Measurements from ENCODE around the gene PTPRB.
"Not testable (repeated sequence)": the region's sequence is repeated elsewhere in the genome, so short reads cannot be mapped to it uniquely, and the experiment has no call there.

The PTPRB gene

DNA sequence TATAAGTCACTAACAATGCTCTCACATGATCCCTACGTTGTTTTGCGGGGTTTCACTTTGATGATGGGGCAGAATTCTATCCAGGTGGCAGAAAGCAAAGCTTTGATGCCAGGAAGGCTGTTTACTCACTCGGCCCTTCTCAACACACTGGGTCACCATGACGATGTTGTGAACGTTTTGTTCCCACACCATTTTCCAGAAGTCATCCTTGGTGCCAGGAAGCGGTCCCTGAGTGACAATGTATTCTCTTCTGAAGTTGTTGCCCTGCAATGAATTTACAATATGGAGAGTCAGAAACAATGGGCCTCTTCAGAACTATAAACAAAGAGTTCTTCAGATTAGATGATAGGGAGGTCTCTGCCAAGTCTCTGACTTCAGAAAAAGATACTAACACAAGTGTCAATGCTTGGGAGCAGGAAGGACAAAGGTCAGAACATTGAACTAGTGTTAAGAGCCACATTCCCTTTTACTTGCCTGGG, 101.3 kb downstream of the PTPRB start:
- no peak for DNase-seq

DNA sequence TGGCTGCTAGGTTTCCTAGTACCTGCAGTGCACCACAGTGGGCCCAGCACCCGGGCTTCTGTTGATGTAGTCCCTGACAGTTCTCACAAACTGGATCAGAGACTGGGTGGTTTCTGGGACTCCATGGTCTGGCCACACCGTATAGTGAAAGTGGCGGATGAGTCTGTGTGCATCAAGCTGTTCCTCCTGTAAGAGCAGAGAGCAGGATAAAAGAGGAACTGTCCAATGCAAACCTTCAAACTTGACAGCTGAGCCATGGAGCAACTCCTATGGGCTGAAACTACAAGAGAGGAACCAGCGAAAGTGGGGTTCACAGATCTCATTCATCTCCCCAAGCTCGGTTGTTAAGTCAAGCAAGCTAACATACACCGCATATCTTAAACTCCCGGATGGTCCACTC, 102.8 kb downstream of the PTPRB start:
- no peak for DNase-seq

GRCh38 chr12:70529647-70530046, 107.6 kb downstream of the PTPRB start:
- no peak for DNase-seq

- DNase-seq = no peak
Observed at GRCh38 chr12:70520847-70521246, 116.4 kb downstream of the PTPRB start.

GRCh38 chr12:70513426-70513825, 123.8 kb downstream of the PTPRB start:
- DNase-seq = no peak

GRCh38 chr12:70508178-70508577, 129.1 kb downstream of the PTPRB start:
- no peak for DNase-seq

- no peak for DNase-seq
Observed at GRCh38 chr12:70507442-70507841, 129.8 kb downstream of the PTPRB start.

- no peak for DNase-seq
Observed at GRCh38 chr12:70497508-70497907, 139.7 kb downstream of the PTPRB start.

DNA sequence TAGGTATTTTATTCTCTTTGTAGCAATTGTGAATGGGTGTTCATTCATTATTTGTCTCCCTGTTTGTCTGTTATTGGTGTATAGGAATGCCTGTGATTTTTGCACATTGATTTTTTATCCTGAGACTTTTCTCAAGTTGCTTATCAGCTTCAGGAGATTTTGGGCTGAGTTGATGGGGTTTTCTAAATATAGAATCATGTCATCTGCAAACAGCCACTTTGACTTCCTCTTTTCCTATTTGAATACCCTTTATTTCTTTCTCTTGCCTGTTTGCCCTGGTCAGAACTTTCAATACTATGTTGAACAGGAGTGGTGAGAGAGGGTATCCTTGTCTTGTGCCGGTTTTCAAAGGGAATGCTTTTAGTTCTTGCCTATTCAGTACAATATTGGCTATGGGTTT, 144.3 kb downstream of the PTPRB start:
- DNase-seq = not testable (repeated sequence)

DNA sequence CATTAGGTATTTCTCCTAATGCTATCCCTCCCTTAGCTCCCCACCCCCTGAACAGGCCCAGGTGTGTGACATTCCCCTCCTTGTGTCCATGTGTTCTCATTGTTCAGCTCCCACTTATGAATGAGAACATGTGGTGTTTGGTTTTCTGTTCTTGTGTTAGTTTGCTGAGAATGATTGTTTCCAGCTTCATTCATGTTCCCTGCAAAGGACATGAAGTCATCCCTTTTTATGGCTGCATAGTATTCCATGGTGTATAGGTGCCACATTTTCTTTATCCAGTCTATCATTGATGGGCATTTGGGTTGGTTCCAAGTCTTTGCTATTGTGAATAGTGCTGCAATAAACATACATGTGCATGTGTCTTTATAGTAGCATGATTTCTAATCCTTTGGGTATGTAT, 146.3 kb downstream of the PTPRB start:
- DNase-seq = not testable (repeated sequence)

GRCh38 chr12:70487440-70487839, 149.8 kb downstream of the PTPRB start:
- no peak for DNase-seq

GRCh38 chr12:70486588-70486987, 150.6 kb downstream of the PTPRB start:
- DNase-seq = no peak

- DNase-seq = no peak
Observed at GRCh38 chr12:70485704-70486103, 151.5 kb downstream of the PTPRB start.

- no peak for DNase-seq
Observed at GRCh38 chr12:70484464-70484863, 152.8 kb downstream of the PTPRB start.

DNA sequence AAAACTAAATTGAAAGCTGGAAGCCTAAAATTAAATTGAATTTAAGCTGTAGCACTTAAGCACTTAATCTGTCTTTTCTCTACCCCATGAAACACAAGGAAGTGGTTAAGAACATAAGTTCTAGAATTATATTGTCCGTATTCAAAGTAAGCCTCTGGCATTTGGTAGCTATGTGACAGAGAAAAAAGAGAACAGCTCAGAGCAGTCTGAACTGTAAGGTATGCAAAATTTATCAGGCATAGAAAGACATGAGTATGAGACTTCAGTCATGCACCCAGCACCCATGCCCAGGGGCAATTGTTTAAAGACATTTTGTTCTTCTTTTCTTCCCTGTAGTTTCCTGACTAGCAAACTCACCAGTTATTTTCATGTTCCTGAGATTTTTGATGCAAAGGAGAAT, 154.5 kb downstream of the PTPRB start:
- DNase-seq = no peak

DNA sequence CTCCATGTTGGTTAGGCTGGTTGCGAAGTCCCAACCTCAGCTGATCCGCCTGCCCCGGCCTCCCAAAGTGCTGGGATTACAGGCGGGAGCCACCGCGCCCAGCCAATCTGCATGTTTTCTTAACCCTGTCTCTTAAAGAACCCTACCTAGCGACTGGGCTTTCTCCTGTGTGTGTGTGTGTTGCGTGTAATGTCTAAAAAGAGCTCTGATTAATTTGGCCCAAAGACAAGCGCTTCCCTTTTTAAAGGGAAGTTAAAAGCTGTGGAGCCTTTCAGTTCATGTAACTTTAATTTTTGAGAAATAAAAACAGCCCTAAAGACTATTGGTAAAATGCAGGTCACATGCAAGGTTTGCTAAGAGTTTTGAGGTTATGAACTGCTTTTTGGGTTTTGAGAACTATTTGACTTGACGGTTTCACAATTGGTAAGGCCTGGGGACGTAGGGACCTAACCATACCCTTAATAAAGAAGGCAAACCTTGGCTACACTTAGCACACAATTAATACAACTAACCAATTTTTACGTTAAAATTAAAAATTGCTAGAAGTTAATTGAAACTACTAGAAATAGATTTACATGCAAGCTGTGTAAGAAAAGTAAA, 167.9 kb downstream of the PTPRB start:
- no peak for DNase-seq

GRCh38 chr12:70468741-70469140, 168.5 kb downstream of the PTPRB start:
- DNase-seq = no peak

DNA sequence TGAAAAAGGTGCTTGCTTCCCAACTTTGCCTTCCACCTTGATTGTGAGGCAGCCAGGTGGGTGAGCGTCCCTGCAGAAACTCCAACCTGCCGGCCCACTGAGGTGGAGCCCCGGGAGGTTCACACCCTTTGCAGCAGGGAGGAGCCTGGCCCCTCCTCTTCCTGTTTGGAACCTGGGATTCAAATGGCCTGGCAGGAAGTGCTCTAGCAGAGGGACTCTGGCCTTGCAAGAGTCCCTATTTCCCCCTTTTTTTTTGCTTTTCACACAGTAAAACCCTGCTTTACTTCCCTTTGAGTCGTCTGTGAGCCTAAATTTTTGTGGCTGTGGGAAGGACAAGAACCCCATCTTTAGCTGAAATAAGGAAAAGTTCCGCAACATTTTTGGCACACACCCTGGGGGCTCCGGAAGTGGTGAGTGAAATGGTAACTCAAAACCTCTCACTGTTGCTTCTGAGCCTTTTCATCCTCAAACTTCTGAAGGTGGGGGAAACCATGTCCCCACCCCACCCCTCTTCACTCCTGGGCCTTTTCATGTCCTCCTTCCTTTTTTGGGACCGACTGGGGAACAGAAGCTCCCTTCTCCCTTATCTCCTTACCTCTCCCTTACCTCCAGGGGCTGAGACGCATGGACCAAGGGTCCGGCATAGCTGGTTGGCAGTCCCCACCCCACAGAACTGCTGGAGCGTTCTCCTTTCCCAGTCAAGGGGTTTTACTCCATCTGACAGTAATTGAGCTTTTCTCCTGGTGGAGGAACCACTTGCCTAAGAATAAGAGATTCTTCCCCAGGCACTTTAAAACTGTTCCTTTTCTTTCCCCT, 169.1 kb downstream of the PTPRB start:
- DNase-seq = no peak

DNA sequence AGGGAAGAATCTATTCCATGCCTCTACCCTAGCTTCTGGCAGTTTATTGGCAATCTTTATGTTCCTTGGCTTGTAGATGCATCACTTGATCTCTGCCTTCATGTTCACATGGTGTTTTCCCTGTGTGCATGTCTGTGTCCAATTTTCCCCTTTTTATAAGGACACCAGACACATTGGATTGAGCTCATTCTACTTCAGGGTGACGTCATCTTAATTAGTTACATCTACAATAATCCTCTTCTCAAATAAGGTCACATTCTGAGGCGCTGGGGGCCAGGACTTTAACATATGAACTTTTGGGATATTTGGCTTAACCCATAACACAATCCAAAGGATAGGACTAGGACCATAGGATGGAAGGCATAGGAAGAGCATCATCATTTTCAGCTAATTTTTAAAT, 169.8 kb downstream of the PTPRB start:
- DNase-seq = no peak

GRCh38 chr12:70466753-70467152, 170.5 kb downstream of the PTPRB start:
- no peak for DNase-seq
